IMR-90 (cell line): Measurements from ENCODE around the gene TCF25. TPM values are rescaled to one million over a fixed set of nuclear protein-coding genes. Genes with fewer than 3 reads are reported as not detected.

Experiments used
- ATAC-seq: fragments of 200-7000 bp; cut with Tn5 transposase; 2 replicates; pipeline ENCODE4 v1.9.1; 2020; ENCODE audit warnings: low read depth, mild to moderate bottlenecking, moderate library complexity
- BruUV-seq: library from RNA; stranded (reverse); fragments of 400-500 nt; replicated peaks from 2 replicates; lab custom pipeline; 2021; lab: Mats Ljungman, UMichigan
- CTCF ChIA-PET: fragments of 300-600 bp; formaldehyde crosslinking; extraction: SDS; loops from one replicate; lab custom pipeline; 2021; ENCODE audit warnings: antibody characterized with exemption; lab: Yijun Ruan, JAX
- POLR2A ChIA-PET: fragments of 300-600 bp; sonication (Branson Sonifier 250); formaldehyde crosslinking; loops from one replicate; lab custom pipeline; 2022; ENCODE audit warnings: antibody characterized with exemption; ENCODE audit not compliant: unreplicated experiment; lab: Charles Lee
- DNase-seq: peaks from one replicate; pipeline ENCODE4 v3.0.0; 2013
- H2AFZ ChIP-seq: replicated peaks from 2 replicates; pipeline ENCODE3; 2013; ENCODE audit warnings: low read length, mild to moderate bottlenecking; ENCODE audit not compliant: poor library complexity
- H2AK5ac ChIP-seq: 2 replicates; pipeline ENCODE4 v1.6.1; 2013; ENCODE audit warnings: low read depth, low read length, inconsistent platforms
- H2AK9ac ChIP-seq: replicated peaks from 2 replicates; pipeline ENCODE3; 2013; ENCODE audit warnings: mild to moderate bottlenecking, low read depth, low read length, moderate library complexity; ENCODE audit not compliant: poor library complexity
- H2BK120ac ChIP-seq: 2 replicates; pipeline ENCODE4 v1.6.1; 2013; ENCODE audit warnings: low read depth, low read length, inconsistent platforms
- H2BK15ac ChIP-seq: 3 replicates; pipeline ENCODE4 v1.6.1; 2013; ENCODE audit warnings: low read depth, low read length, inconsistent platforms
- H2BK20ac ChIP-seq: 2 replicates; pipeline ENCODE4 v1.6.1; 2013; ENCODE audit warnings: low read depth, mild to moderate bottlenecking, inconsistent platforms, low read length, moderate library complexity
- H2BK5ac ChIP-seq: 2 replicates; pipeline ENCODE4 v1.6.1; 2013; ENCODE audit warnings: mild to moderate bottlenecking, low read depth, low read length, inconsistent platforms; ENCODE audit not compliant: poor library complexity, severe bottlenecking
- H3K14ac ChIP-seq: replicated peaks from 2 replicates; pipeline ENCODE4 v1.6.1; 2013; ENCODE audit warnings: low read depth, low read length, inconsistent platforms
- H3K18ac ChIP-seq: 2 replicates; pipeline ENCODE4 v1.6.1; 2013; ENCODE audit warnings: low read depth, low read length, control low read depth
- H3K23ac ChIP-seq: 2 replicates; pipeline ENCODE4 v1.6.1; 2013; ENCODE audit warnings: low read depth, low read length, inconsistent platforms
- H3K27ac ChIP-seq: 2 replicates; pipeline ENCODE4 v1.5.1; 2013; ENCODE audit warnings: mild to moderate bottlenecking, control low read depth, low read length; ENCODE audit not compliant: insufficient read depth
- H3K27me3 ChIP-seq: 2 replicates; pipeline ENCODE4 v1.6.1; 2013; ENCODE audit warnings: low read length; ENCODE audit not compliant: control insufficient read depth, insufficient read depth
- H3K36me3 ChIP-seq: 2 replicates; pipeline ENCODE4 v1.6.1; 2013; ENCODE audit warnings: low read length, mixed read lengths; ENCODE audit not compliant: control insufficient read depth, insufficient read depth
- H3K4ac ChIP-seq: 2 replicates; pipeline ENCODE4 v1.6.1; 2013; ENCODE audit warnings: low read depth, low read length, inconsistent platforms
- H3K4me1 ChIP-seq: 2 replicates; pipeline ENCODE4 v1.6.1; 2013; ENCODE audit warnings: low read length, mixed read lengths; ENCODE audit not compliant: control insufficient read depth, insufficient read depth
- H3K4me2 ChIP-seq: 2 replicates; pipeline ENCODE4 v1.6.1; 2013; ENCODE audit warnings: low read depth, mild to moderate bottlenecking, control low read depth, low read length, moderate library complexity
- H3K4me3 ChIP-seq: 2 replicates; pipeline ENCODE4 v1.5.1; 2013; ENCODE audit warnings: low read depth, mild to moderate bottlenecking, control low read depth, low read length, moderate library complexity; ENCODE audit not compliant: insufficient read depth
- H3K56ac ChIP-seq: 2 replicates; pipeline ENCODE4 v1.6.1; 2013; ENCODE audit warnings: low read length, inconsistent platforms; ENCODE audit not compliant: insufficient read depth; ENCODE audit errors: extremely low read depth
- H3K79me1 ChIP-seq, 2 experiments: 2 replicates each; pipeline ENCODE4 v1.6.1; 2013; ENCODE audit warnings: low read length in 2 of 2, inconsistent platforms in 1 of 2, low read depth in 1 of 2
- H3K9ac ChIP-seq: 2 replicates; pipeline ENCODE4 v1.6.1; 2013; ENCODE audit warnings: low read depth, low read length, control low read depth
- H3K9me1 ChIP-seq: 2 replicates; pipeline ENCODE4 v1.6.1; 2013; ENCODE audit warnings: low read length, inconsistent platforms; ENCODE audit not compliant: insufficient read depth
- H3K9me3 ChIP-seq: 2 replicates; pipeline ENCODE4 v1.6.1; 2013; ENCODE audit warnings: low read length; ENCODE audit not compliant: control insufficient read depth, insufficient read depth
- H4K20me1 ChIP-seq: 2 replicates; pipeline ENCODE4 v1.6.1; 2013; ENCODE audit warnings: low read length, inconsistent platforms; ENCODE audit not compliant: insufficient read depth
- H4K5ac ChIP-seq: 2 replicates; pipeline ENCODE4 v1.6.1; 2013; ENCODE audit warnings: mild to moderate bottlenecking, low read depth, low read length, control low read depth
- H4K8ac ChIP-seq, 2 experiments: 2 replicates each; pipeline ENCODE4 v1.6.1; 2013; ENCODE audit warnings: low read depth in 2 of 2, low read length in 2 of 2, control low read depth in 1 of 2, inconsistent platforms in 1 of 2
- H4K91ac ChIP-seq: 2 replicates; pipeline ENCODE4 v1.6.1; 2013; ENCODE audit warnings: low read depth, low read length, inconsistent platforms; ENCODE audit not compliant: insufficient read depth
- CHD1 ChIP-seq: IDR thresholded peaks from 2 replicates; pipeline ENCODE4 v1.6.1; 2012; ENCODE audit warnings: low read depth, low read length, improper control_type of control experiment
- ELK1 ChIP-seq: fragments of 150-350 bp; IDR thresholded peaks from 2 replicates; pipeline ENCODE4 v1.6.1; 2016; ENCODE audit warnings: low read depth, mild to moderate bottlenecking, low read length, moderate library complexity, borderline replicate concordance
- MAZ ChIP-seq: IDR thresholded peaks from 2 replicates; pipeline ENCODE4 v1.6.1; 2012; ENCODE audit warnings: low read depth, mild to moderate bottlenecking, low read length, improper control_type of control experiment, moderate library complexity, borderline replicate concordance
- RCOR1 ChIP-seq: IDR thresholded peaks from 2 replicates; pipeline ENCODE4 v1.6.1; 2012; ENCODE audit warnings: mild to moderate bottlenecking, low read length, improper control_type of control experiment; ENCODE audit not compliant: insufficient replicate concordance
- SMC3 ChIP-seq: fragments of 150-350 bp; IDR thresholded peaks from 2 replicates; pipeline ENCODE4 v1.6.1; 2016; ENCODE audit warnings: low read depth, mild to moderate bottlenecking, antibody characterized with exemption, low read length, moderate library complexity
- WGBS, 2 experiments: methylation state at CpG; one replicate each; pipeline versions ENCODE4 v1.1.5 to v1.1.7; 2013; ENCODE audit warnings: missing lambda C conversion rate in 2 of 2; ENCODE audit not compliant: insufficient read length in 1 of 2; ENCODE audit errors: extremely low coverage in 2 of 2; 5-methylcytosine and 5-hydroxymethylcytosine counted together
- dilution Hi-C: fragments of 300-500 bp; cut with HindIII; formaldehyde crosslinking; loops from one replicate; pipeline ENCODE4 v1.14.3; 2018; ENCODE audit warnings: low sequenced_read_pairs; ENCODE audit not compliant: unreplicated experiment
- in situ Hi-C: fragments of 300-500 bp; cut with MboI; formaldehyde crosslinking; loops from 3 replicates; pipeline ENCODE4 v1.14.3; 2019; ENCODE audit warnings: low sequenced_read_pairs, inconsistent platforms, mixed read lengths
- intact Hi-C: fragments of 100-400 bp; cut with micrococcal nuclease; formaldehyde crosslinking; loops from 2 replicates; pipeline ENCODE4 v1.10.0; 2022
- polyA plus RNA-seq, 3 experiments: library from polyadenylated mRNA; depleted of rRNA; stranded (reverse); fragments of >200 nt; gene quantifications; 2 replicates each; pipeline ENCODE4 v1.2.3, GENCODE V29; 2012; ENCODE audit warnings: low replicate concordance in 1 of 3
- total RNA-seq: library from RNA; depleted of rRNA; stranded (reverse); fragments of >200 nt; gene quantifications from 2 replicates; pipeline ENCODE4 v1.2.3, GENCODE V29; 2012

The TCF25 gene
- total and polyA plus RNA-seq, 2 of the 4 experiments (the other 2 are of a cell fraction), result 127 to 184 TPM

GRCh38 chr16:89897204-89897603 lies 23.8 kb downstream of the TCF25 start:
- intact Hi-C loops, result no loop called here
- H4K5ac ChIP-seq, result no peak overlapping the region
- DNase-seq (no peak), ATAC-seq (no peak)
- H3K27ac ChIP-seq, result no peak overlapping the region
- peaks cover 67% of the 10 kb centered on the region for H3K36me3 ChIP-seq
- H2BK120ac ChIP-seq, result no peak overlapping the region
- no peak overlapping the region for H3K4ac ChIP-seq
- no peak for TF ChIP-seq RCOR1
- TF ChIP-seq CHD1, result no peak
- no peak for TF ChIP-seq ELK1
- no peak for TF ChIP-seq SMC3
- TF ChIP-seq MAZ, result no peak
- H3K9me1 ChIP-seq, result peaks cover 4% of the 10 kb centered on the region
- no peak overlapping the region for H2AK9ac ChIP-seq
- no peak overlapping the region for H3K4me3 ChIP-seq
- dilution Hi-C loops, result no loop called here
- no peak overlapping the region for H2AFZ ChIP-seq
- POLR2A ChIA-PET, result no interaction called here
- peaks cover 28% of the 10 kb centered on the region for H4K20me1 ChIP-seq
- in situ Hi-C loops, result no loop called here
- no peak overlapping the region for H2AK5ac ChIP-seq
- peaks cover 8 to 49% of the 10 kb centered on the region in 2 experiments for H3K79me1 ChIP-seq
- WGBS, 2 experiments, result 100% methylated on average over 2 of the region's 11 CpGs; no CpG with 5 or more reads in 1 of the 2 experiments
- H3K23ac ChIP-seq, result no peak overlapping the region
- H2BK20ac ChIP-seq, result no peak overlapping the region
- H3K27me3 ChIP-seq, result no peaks in the 10 kb centered on the region
- H3K18ac ChIP-seq, result no peak overlapping the region
- H3K56ac ChIP-seq, result no peak overlapping the region
- no peak overlapping the region for H4K91ac ChIP-seq
- H3K9ac ChIP-seq, result no peak overlapping the region
- no peaks in the 10 kb centered on the region for H3K4me1 ChIP-seq
- no peak overlapping the region for H3K4me2 ChIP-seq
- no TSS peak for BruUV-seq
- H2BK15ac ChIP-seq, result no peak overlapping the region
- H4K8ac ChIP-seq, result no peak overlapping the region
- H3K9me3 ChIP-seq, result no peaks in the 10 kb centered on the region
- CTCF ChIA-PET, result no interaction called here
- H2BK5ac ChIP-seq, result no peak overlapping the region
- no peak overlapping the region for H3K14ac ChIP-seq
